CD4-positive, alpha-beta T cell (primary cell): ENCODE data around the gene GOLGA8M. TPM values are rescaled to one million over a fixed set of nuclear protein-coding genes. Genes with fewer than 3 reads are reported as not detected.
"Not testable (repeated sequence)": the region's sequence is repeated elsewhere in the genome, so short reads cannot be mapped to it uniquely, and the experiment has no call there.

Source experiments
- ATAC-seq: fragments of 200-7000 bp; cut with Tn5 transposase; one replicate; pipeline ENCODE4 v1.10.0; 2022; ENCODE audit warnings: mild to moderate bottlenecking; ENCODE audit not compliant: poor library complexity
- CTCF ChIA-PET: fragments of 350-600 bp; sonication (Branson Sonifier 250); formaldehyde crosslinking; loops from one replicate; lab custom pipeline; 2021; ENCODE audit warnings: antibody characterized with exemption, inconsistent platforms; lab: Charles Lee
- POLR2A ChIA-PET: fragments of 350-600 bp; sonication (Branson Sonifier 250); formaldehyde crosslinking; loops from one replicate; lab custom pipeline; 2021; ENCODE audit warnings: antibody characterized with exemption, inconsistent platforms; lab: Charles Lee
- DNase-seq, 14 experiments: peaks; one replicate each; pipeline ENCODE4 v3.0.0-alpha.2; 2013 to 2020; ENCODE audit warnings: mixed read lengths in 2 of 14
- H3K27ac ChIP-seq, 2 donors: one replicate each; pipeline versions ENCODE4 v1.5.1 to v1.7.0; 2013; ENCODE audit warnings: low read length in 2 of 2, low read depth in 1 of 2, mild to moderate bottlenecking in 1 of 2
- H3K27me3 ChIP-seq, 2 experiments: 1 replicate in 1 of 2; 2 replicates in 1 of 2; pipeline versions ENCODE4 v1.6.1 to v1.7.0; 2013; ENCODE audit warnings: low read length in 2 of 2, control low read depth in 1 of 2, mild to moderate bottlenecking in 1 of 2, moderate library complexity in 1 of 2; ENCODE audit not compliant: insufficient read depth in 2 of 2, control insufficient read depth in 1 of 2
- H3K36me3 ChIP-seq: one replicate; pipeline ENCODE4 v1.6.1; 2013; ENCODE audit warnings: low read length, control low read depth; ENCODE audit not compliant: insufficient read depth
- H3K4me1 ChIP-seq: one replicate; pipeline ENCODE4 v1.6.1; 2013; ENCODE audit warnings: low read length, control low read depth; ENCODE audit not compliant: insufficient read depth
- H3K4me3 ChIP-seq: one replicate; pipeline ENCODE4 v1.5.1; 2013; ENCODE audit warnings: mild to moderate bottlenecking, low read length, moderate library complexity
- H3K9me3 ChIP-seq, 2 experiments: 1 replicate in 1 of 2; 2 replicates in 1 of 2; pipeline versions ENCODE4 v1.6.1 to v1.7.0; 2013; ENCODE audit warnings: low read length in 2 of 2, mild to moderate bottlenecking in 2 of 2, control low read depth in 1 of 2, moderate library complexity in 1 of 2; ENCODE audit not compliant: control insufficient read depth in 1 of 2, insufficient read depth in 1 of 2
- H3K27ac Mint-ChIP-seq: one replicate; pipeline ENCODE4 v1.8.0; 2020; ENCODE audit warnings: mixed read lengths
- H3K27me3 Mint-ChIP-seq: one replicate; pipeline ENCODE4 v1.8.0; 2021; ENCODE audit warnings: mixed read lengths
- H3K36me3 Mint-ChIP-seq: one replicate; pipeline ENCODE4 v1.8.0; 2021; ENCODE audit warnings: low read depth, mixed read lengths
- H3K4me1 Mint-ChIP-seq: one replicate; pipeline ENCODE4 v1.8.0; 2021; ENCODE audit warnings: low read depth, mixed read lengths
- H3K4me3 Mint-ChIP-seq: one replicate; pipeline ENCODE4 v1.8.0; 2020; ENCODE audit warnings: mild to moderate bottlenecking, mixed read lengths
- H3K9me3 Mint-ChIP-seq: one replicate; pipeline ENCODE4 v1.8.0; 2020; ENCODE audit warnings: mixed read lengths
- intact Hi-C, 2 experiments: fragments of 100-400 bp; cut with DNase I in 1 of 2; cut with micrococcal nuclease in 1 of 2; formaldehyde crosslinking; loops; one replicate each; pipeline versions ENCODE4 v1.15.1 to v1.9.0; 2023 to 2025; cut with DNase I, micrococcal nuclease
- total RNA-seq, 174 experiments: library from RNA in 2 of 174; stranded (reverse) in 2 of 174; gene quantifications; one replicate each; pipeline ENCODE4 v1.2.3 and lab custom pipeline; 2021 to 2026

Gene GOLGA8M
- total RNA-seq, 2 experiments from 2014 or later: 1.9 to 2.8 TPM

DNA sequence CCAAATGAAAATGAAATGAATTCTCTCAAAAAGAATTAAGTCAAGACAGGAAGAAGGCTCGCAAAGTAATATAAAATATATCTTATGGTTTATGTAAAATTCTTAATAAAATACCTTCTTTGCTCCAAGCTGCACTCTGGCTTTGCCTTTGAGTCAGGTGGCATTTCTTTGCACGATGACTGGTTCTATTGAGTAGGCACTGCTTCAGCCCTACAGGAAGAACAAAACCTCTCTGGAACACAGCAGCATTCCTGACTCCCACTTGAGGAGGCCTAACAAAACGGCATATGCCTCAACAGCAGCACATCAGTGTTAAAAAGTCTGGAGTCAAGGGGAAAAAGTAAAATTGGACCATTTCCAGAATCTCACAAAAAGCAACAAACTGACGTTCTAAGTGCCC lies 7.4 kb upstream of the GOLGA8M start:
- DNase-seq, H3K4me1 ChIP-seq, H3K9me3 ChIP-seq, H3K27ac Mint-ChIP-seq, H3K9me3 Mint-ChIP-seq, H3K4me1 Mint-ChIP-seq, POLR2A ChIA-PET, H3K4me3 ChIP-seq, intact Hi-C loops, CTCF ChIA-PET, H3K27me3 ChIP-seq, H3K27me3 Mint-ChIP-seq, H3K36me3 Mint-ChIP-seq, ATAC-seq, H3K4me3 Mint-ChIP-seq, H3K36me3 ChIP-seq, H3K27ac ChIP-seq: not testable (repeated sequence)

DNA sequence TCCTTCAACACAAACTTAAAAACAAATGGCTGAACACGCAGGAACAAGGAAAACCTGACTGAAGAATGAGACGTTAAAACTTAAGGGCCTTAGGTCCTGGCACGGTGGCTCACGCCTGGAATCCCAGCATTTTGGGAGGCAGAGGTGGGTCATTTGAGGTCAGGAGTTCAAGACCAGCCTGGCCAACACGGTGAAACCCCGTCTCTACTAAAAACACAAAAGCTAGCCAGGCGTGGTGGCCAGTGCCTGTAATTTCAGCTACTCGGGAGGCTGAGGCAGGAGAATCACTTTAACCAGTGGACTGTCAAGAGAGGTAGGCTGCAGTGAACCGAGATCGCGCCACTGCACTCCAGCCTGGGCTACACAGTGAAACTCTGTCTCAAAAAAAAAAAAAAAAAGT lies 6.4 kb upstream of the GOLGA8M start:
- H3K4me3 ChIP-seq, DNase-seq, H3K27ac Mint-ChIP-seq, H3K27ac ChIP-seq, H3K27me3 ChIP-seq, CTCF ChIA-PET, H3K27me3 Mint-ChIP-seq, ATAC-seq, H3K36me3 ChIP-seq, H3K4me1 Mint-ChIP-seq, H3K4me1 ChIP-seq, H3K4me3 Mint-ChIP-seq, H3K9me3 Mint-ChIP-seq, H3K9me3 ChIP-seq, H3K36me3 Mint-ChIP-seq, intact Hi-C loops: not testable (repeated sequence)
- POLR2A ChIA-PET: interaction anchor here (0.6 kb wide), 1 partner anchor 289 kb away, joined by 4 read pairs; no protein-coding TSS in a partner anchor

DNA sequence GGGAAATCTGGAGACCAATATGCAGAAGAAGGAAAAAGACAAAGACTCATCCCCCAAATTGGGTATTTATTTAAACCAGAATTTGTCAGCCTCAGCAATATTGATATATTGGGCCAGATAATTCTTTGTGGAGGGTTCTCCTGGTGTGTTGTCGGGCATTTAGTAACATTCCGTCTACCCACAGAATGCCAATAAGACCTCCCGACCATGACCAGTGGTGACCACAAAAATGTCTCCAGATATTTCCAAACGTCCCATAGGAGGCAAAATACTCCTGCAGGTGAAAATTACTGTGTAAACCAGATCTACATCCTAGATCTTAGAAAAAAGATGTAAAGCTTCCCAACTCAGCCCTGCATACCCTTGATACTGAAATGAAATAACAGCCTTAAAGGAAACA lies 2.0 kb upstream of the GOLGA8M start:
- ATAC-seq, H3K9me3 ChIP-seq, H3K27ac Mint-ChIP-seq, DNase-seq, H3K4me3 ChIP-seq, H3K36me3 Mint-ChIP-seq, H3K27me3 ChIP-seq, H3K36me3 ChIP-seq, H3K27ac ChIP-seq, POLR2A ChIA-PET, CTCF ChIA-PET, H3K4me1 ChIP-seq, H3K4me1 Mint-ChIP-seq, H3K27me3 Mint-ChIP-seq, H3K4me3 Mint-ChIP-seq, H3K9me3 Mint-ChIP-seq, intact Hi-C loops: not testable (repeated sequence)

DNA sequence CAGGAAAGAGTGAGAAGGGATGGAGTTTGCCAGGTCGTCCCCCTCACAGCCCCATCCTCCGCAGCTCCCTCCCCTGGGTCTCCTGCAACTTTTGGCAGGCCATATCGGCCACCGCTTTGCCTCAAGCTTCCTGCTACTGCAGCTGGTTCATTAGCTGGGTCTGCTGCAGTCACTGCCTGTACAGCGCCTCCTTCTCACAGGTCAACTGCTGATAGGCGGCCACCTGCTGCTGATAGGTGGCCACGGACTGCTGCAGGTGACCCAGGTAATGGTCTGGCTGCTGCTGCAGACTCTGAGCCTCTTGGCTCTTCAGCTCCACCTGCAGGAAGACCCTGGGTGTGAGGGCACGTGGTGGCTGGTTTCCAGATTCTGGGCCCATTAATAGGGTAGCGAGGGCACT lies 8.3 kb downstream of the GOLGA8M start:
- H3K4me3 Mint-ChIP-seq, H3K9me3 Mint-ChIP-seq, H3K4me1 ChIP-seq, H3K9me3 ChIP-seq, H3K36me3 ChIP-seq, H3K4me1 Mint-ChIP-seq, CTCF ChIA-PET, H3K27ac ChIP-seq, ATAC-seq, intact Hi-C loops, H3K36me3 Mint-ChIP-seq, H3K27me3 Mint-ChIP-seq, DNase-seq, POLR2A ChIA-PET, H3K27me3 ChIP-seq, H3K4me3 ChIP-seq, H3K27ac Mint-ChIP-seq: not testable (repeated sequence)

DNA sequence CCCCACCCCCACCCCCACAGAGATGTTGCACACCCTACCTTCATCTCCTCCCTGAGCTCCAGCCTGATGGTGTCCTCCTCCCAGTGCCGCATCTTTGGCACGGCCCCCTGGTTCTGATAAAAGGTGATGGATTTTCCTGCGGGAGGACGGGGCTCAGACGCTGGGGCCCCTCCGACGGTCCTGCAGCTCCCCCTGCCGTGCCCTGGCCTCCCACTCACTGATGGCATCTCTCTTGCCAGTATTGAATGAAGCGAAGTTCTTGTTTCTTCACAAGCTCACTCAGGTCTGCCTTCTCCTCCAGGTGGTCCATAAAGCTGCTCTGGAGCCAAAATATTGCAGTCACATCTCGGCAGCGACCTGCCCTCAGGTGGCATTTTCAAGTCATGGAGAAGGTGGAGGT lies 9.8 kb downstream of the GOLGA8M start:
- POLR2A ChIA-PET: not testable (repeated sequence)

DNA sequence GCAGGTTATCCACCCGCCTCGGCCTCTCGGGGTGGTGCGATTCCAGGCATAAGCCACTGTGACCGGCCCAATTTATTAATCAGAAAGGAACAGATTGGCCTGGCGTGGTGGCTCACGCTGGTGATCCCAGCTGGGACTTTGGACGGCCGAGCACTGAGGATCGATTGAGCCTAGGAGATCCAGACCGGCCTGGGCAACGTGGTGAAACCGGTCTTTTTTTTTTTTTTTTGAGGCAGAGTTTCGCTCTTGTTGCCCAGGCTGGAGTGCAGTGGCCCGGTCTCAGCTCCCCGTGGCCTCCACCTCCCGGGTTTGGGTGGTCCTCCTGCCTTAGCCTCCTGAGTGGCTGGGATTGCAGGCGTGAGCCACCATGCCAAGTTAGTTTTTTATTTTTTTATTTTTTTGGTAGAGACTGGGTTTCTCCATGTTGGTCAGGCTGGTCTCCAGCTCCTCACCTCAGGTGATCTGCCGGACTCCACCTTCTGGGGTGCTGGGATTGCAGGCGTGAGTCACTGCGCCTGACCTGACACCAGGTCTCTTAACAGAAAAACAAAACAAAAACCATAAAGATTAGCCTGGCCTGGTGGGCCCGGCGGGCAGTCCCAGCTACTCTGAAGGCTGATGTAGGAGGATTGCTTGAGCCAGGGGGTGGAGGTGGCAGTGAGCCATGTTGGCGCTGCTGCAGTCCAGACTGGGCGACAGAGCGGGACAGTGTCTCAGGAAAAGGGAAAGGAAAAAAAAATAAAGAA lies 18.0 kb downstream of the GOLGA8M start:
- intact Hi-C loops, H3K27me3 Mint-ChIP-seq, H3K4me3 ChIP-seq, H3K9me3 Mint-ChIP-seq, H3K36me3 ChIP-seq, H3K36me3 Mint-ChIP-seq, POLR2A ChIA-PET, H3K9me3 ChIP-seq, CTCF ChIA-PET, H3K4me3 Mint-ChIP-seq, H3K27me3 ChIP-seq, H3K27ac ChIP-seq, H3K4me1 ChIP-seq, H3K4me1 Mint-ChIP-seq, H3K27ac Mint-ChIP-seq, ATAC-seq: not testable (repeated sequence)
- peak in 1 of 14 experiments; percentile 1 for DNase-seq

More for the DNA sequence above, 9.8 kb downstream of the GOLGA8M start:
- H3K4me3 Mint-ChIP-seq, H3K4me1 Mint-ChIP-seq, H3K27ac Mint-ChIP-seq, H3K36me3 ChIP-seq, H3K27ac ChIP-seq, H3K9me3 Mint-ChIP-seq, DNase-seq, ATAC-seq, H3K36me3 Mint-ChIP-seq, CTCF ChIA-PET, H3K4me3 ChIP-seq, intact Hi-C loops, H3K4me1 ChIP-seq, H3K27me3 ChIP-seq, H3K9me3 ChIP-seq, H3K27me3 Mint-ChIP-seq: not testable (repeated sequence)

DNA sequence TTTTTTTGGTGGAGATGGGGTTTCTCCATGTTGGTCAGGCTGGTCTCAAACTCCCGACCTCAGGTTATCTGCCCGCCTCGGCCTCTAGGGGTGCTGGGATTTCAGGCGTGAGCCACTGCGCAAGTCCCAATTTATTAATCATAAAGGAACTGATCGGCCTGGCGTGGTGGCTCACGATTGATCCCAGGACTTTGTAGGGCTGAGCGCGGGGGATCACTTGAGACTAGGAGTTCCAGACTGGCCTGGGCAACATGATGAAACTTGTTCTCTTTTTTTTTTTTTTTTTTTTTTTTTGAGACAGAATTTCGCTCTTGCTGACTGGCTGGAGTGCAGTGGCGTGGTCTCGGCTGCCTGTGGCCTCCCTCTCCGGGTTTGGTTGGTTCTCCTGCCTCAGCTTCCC lies 19.2 kb downstream of the GOLGA8M start:
- H3K9me3 ChIP-seq, POLR2A ChIA-PET: not testable (repeated sequence)

More for the DNA sequence above, 19.2 kb downstream of the GOLGA8M start:
- ATAC-seq, H3K9me3 Mint-ChIP-seq, H3K4me1 ChIP-seq, H3K27me3 ChIP-seq, H3K27ac Mint-ChIP-seq, intact Hi-C loops, H3K36me3 ChIP-seq, H3K27ac ChIP-seq, H3K36me3 Mint-ChIP-seq, H3K27me3 Mint-ChIP-seq, H3K4me3 ChIP-seq, H3K4me3 Mint-ChIP-seq, DNase-seq, H3K4me1 Mint-ChIP-seq, CTCF ChIA-PET: not testable (repeated sequence)
